HEK293 (cell line): ENCODE data around the gene EIF4E2.

Experiments
- BCL6B ChIP-seq: fragments of 450-650 bp; formaldehyde crosslinking; IDR thresholded peaks from 2 replicates; pipeline ENCODE4 v1.5.1; 2017; ENCODE audit warnings: missing biosample characterization, missing genetic modification characterization
- ZBTB11 ChIP-seq: fragments of 450-650 bp; formaldehyde crosslinking; conservative IDR thresholded peaks from 2 replicates; pipeline ENCODE4 v1.5.1; 2016; ENCODE audit warnings: low read depth, missing biosample characterization, missing genetic modification characterization
- ZNF214 ChIP-seq: fragments of 450-650 bp; formaldehyde crosslinking; IDR thresholded peaks from 2 replicates; pipeline ENCODE4 v1.5.1; 2017; ENCODE audit warnings: missing biosample characterization, mild to moderate bottlenecking, missing genetic modification characterization, borderline replicate concordance
- ZNF664 ChIP-seq: fragments of 450-650 bp; formaldehyde crosslinking; IDR thresholded peaks from 2 replicates; pipeline ENCODE4 v1.5.1; 2016; ENCODE audit warnings: missing biosample characterization, missing genetic modification characterization
- ZNF747 ChIP-seq: fragments of 450-650 bp; formaldehyde crosslinking; IDR thresholded peaks from 2 replicates; pipeline ENCODE4 v1.5.1; 2016; ENCODE audit warnings: missing biosample characterization, missing genetic modification characterization
- ZNF785 ChIP-seq: fragments of 450-650 bp; formaldehyde crosslinking; IDR thresholded peaks from 2 replicates; pipeline ENCODE4 v1.5.1; 2016; ENCODE audit warnings: missing biosample characterization, missing genetic modification characterization
- ZNF830 ChIP-seq: fragments of 450-650 bp; IDR thresholded peaks from 2 replicates; pipeline ENCODE4 v1.5.0; 2018; ENCODE audit warnings: missing biosample characterization, missing genetic modification characterization, low read depth, mild to moderate bottlenecking, moderate library complexity
- TF ChIP-seq, protein P1 (sequence below): fragments of 450-650 bp; formaldehyde crosslinking; IDR thresholded peaks from 2 replicates; pipeline ENCODE4 v1.5.1; 2016; ENCODE audit warnings: missing biosample characterization, missing genetic modification characterization
- TF ChIP-seq, protein P2 (sequence below): fragments of 450-650 bp; formaldehyde crosslinking; IDR thresholded peaks from 2 replicates; pipeline ENCODE4 v1.5.1; 2016; ENCODE audit warnings: missing biosample characterization, missing genetic modification characterization
- TF ChIP-seq, protein P3 (sequence below): fragments of 450-650 bp; formaldehyde crosslinking; IDR thresholded peaks from 2 replicates; pipeline ENCODE4 v1.5.1; 2016; ENCODE audit warnings: missing biosample characterization, missing genetic modification characterization, low read depth
- TF ChIP-seq, protein P4 (sequence below): fragments of 450-650 bp; formaldehyde crosslinking; IDR thresholded peaks from 2 replicates; pipeline ENCODE4 v1.5.1; 2016; ENCODE audit warnings: missing biosample characterization, missing genetic modification characterization

GRCh38 chr2:232528746-232529460 lies 21.6 kb upstream of the EIF4E2 start:
- TF ChIP-seq ZBTB11 (no peak), ZNF785 (tag by site-specific recombination) (no peak), ZNF830 (tag by site-specific recombination) (no peak), ZNF747 (tag by site-specific recombination) (no peak), BCL6B (no peak), ZNF664 (no peak), ZNF214 (tag by site-specific recombination) (no peak)
- TF ChIP-seq, protein P1, sequence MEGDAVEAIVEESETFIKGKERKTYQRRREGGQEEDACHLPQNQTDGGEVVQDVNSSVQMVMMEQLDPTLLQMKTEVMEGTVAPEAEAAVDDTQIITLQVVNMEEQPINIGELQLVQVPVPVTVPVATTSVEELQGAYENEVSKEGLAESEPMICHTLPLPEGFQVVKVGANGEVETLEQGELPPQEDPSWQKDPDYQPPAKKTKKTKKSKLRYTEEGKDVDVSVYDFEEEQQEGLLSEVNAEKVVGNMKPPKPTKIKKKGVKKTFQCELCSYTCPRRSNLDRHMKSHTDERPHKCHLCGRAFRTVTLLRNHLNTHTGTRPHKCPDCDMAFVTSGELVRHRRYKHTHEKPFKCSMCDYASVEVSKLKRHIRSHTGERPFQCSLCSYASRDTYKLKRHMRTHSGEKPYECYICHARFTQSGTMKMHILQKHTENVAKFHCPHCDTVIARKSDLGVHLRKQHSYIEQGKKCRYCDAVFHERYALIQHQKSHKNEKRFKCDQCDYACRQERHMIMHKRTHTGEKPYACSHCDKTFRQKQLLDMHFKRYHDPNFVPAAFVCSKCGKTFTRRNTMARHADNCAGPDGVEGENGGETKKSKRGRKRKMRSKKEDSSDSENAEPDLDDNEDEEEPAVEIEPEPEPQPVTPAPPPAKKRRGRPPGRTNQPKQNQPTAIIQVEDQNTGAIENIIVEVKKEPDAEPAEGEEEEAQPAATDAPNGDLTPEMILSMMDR (tag by site-specific recombination), result no peak
- TF ChIP-seq, protein P2, sequence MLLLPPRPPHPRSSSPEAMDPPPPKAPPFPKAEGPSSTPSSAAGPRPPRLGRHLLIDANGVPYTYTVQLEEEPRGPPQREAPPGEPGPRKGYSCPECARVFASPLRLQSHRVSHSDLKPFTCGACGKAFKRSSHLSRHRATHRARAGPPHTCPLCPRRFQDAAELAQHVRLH (tag by site-specific recombination), result no peak
- TF ChIP-seq, protein P3, sequence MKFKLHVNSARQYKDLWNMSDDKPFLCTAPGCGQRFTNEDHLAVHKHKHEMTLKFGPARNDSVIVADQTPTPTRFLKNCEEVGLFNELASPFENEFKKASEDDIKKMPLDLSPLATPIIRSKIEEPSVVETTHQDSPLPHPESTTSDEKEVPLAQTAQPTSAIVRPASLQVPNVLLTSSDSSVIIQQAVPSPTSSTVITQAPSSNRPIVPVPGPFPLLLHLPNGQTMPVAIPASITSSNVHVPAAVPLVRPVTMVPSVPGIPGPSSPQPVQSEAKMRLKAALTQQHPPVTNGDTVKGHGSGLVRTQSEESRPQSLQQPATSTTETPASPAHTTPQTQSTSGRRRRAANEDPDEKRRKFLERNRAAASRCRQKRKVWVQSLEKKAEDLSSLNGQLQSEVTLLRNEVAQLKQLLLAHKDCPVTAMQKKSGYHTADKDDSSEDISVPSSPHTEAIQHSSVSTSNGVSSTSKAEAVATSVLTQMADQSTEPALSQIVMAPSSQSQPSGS (tag by site-specific recombination), result no peak
- TF ChIP-seq, protein P4, sequence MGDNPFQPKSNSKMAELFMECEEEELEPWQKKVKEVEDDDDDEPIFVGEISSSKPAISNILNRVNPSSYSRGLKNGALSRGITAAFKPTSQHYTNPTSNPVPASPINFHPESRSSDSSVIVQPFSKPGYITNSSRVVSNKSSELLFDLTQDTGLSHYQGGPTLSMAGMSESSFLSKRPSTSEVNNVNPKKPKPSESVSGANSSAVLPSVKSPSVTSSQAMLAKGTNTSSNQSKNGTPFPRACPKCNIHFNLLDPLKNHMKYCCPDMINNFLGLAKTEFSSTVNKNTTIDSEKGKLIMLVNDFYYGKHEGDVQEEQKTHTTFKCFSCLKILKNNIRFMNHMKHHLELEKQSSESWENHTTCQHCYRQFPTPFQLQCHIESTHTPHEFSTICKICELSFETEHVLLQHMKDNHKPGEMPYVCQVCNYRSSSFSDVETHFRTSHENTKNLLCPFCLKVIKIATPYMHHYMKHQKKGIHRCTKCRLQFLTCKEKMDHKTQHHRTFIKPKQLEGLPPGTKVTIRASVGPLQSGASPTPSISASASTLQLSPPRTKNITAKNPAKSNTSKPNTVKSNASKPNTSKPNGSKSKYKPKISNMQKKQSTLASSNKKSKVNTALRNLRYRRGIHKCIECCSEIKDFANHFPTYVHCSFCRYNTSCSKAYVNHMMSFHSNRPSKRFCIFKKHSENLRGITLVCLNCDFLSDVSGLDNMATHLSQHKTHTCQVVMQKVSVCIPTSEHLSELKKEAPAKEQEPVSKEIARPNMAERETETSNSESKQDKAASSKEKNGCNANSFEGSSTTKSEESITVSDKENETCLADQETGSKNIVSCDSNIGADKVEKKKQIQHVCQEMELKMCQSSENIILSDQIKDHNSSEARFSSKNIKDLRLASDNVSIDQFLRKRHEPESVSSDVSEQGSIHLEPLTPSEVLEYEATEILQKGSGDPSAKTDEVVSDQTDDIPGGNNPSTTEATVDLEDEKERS (tag by site-specific recombination), result no peak
